ENCODE measurements around the gene CTPS2.

Gene CTPS2

DNA sequence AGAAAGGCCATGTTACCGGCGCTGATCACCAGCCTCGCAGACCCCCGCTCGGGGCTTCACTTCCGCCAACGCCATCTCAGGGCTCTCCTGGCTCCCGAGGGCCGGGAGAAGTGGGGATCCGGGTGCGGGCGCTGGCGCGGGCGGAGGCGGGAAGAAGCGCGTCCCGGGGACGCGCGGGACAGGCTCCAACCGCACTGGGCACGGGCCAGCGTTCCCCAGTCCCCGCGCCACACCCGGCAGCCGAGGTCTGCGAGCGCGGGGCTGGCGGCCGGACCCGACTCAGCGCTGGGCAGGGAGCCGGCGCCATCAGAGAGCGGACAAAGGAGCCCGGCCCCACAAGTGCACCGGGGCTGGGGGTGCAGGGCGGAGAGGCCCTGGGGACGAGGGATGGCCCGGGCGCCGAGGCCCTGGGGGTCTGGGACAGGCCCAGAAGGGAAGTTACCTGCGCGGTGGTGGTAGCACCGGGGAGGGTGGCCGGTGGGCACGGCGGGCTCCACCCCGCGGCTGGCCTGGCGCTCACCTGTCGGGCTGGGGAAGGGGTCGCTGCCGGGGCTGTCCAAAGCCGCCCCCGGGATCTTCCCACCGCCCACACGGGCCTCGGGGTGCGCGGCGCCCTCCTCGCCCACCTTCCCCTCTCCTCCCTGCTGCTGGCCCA is 449 bp downstream of the CTPS2 start:
- peak; percentile 22 for DNase-seq

DNA sequence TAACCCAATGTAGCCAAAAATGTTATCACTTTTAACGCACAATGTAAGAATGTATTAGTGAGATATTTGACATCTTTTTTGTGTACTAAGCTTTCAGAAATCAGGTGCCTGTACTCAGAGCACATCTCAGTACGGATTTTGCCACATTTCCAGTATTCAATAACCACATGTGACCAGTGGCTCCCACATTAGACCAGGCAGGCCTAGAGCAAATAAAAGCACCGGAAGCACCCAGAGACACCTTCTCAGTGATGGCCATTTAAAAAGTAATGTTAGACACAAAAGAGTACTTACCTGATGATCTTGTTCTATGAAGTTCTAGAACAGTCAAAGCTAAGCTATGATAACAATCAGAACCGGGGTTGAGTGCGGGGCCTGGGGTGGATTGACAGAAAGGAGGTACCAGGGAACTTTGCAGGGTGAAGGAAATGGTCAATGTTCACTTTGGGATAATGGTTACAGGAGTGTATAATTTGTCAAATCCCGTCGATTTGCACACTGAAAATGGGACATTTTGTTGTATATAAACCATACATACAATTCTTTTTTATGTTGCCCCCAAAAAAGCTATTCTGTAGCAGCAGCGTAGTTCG is 1.2 kb downstream of the CTPS2 start:
- DNase-seq, result no peak

DNA sequence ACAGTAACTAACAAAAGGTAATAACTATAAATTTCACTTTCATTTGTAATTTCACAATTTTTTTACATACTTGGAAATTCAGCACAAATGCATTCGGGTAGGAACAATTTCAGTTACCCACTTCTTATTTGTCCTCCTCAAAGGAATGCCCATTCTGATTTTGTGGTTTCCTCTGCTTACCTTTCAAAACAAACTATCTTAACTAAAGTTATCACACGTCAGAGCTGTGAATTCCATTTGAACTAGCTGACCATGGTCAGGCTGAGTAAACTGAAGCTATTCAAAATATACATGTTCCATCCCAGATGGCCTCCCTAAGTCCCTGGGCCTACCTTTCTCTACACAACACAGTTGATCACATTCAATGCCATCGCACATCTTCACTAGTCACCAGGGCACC is 4.5 kb downstream of the CTPS2 start:
- DNase-seq, result no peak

DNA sequence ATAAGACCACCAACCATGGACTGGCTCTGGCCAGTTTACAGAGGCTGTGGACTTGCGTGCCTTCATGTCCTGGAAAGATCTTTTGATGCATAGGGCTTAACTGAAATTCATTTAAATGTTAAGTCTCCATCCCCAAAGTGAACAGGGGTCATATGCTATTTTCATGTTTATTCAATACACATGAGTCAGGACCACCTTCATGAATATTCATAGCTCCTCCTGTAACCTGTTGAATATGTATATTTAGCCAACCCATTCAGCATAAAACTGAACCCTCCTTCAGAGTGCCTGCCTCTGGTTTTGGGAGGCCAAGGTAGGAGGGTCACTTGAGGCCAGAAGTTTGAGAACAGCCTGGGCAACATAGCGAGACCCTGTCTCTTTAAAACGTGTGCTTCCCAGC is 7.1 kb downstream of the CTPS2 start:
- DNase-seq, result no peak

DNA sequence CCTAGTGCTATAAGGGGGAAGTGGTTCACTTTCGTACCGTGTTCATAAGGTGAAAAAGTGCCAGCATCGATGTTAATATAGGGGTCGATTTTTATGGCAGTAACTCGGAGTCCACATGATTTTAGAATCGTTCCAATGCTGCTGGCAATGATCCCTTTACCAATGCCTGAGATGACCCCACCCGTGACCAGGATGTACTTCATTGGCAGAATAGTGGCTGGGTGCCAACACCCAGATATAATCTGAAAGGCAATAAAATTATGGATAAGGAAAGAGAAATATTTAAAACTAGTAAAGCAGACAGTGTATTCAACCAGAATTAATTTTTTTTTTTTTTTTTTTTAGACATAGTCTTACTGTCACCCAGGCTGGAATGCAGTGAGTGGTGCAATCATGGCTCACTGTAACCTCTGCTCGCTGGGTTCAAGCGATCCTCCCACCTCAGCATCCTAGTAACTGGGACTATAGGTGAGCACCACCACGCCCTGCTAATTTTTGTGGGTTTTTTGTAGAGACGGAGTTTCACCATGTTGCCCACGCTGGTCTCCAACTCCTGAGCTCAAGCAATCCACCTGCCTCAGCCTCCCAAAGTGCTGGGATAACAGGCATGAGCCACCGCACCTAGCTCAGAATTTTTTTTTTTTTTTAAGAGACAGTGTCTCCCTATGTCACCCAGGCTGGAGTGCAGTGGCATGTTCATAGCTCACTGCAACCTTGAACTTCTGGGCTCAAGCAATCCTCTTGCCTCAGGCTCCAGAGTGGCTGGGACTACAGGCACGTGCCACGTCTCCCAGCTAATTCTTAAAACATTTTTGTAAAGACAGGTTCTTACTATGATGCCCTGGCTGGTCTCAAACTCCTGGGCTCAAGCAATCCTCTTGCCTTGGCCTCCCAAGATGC is 9.5 kb downstream of the CTPS2 start:
- DNase-seq, result no peak

DNA sequence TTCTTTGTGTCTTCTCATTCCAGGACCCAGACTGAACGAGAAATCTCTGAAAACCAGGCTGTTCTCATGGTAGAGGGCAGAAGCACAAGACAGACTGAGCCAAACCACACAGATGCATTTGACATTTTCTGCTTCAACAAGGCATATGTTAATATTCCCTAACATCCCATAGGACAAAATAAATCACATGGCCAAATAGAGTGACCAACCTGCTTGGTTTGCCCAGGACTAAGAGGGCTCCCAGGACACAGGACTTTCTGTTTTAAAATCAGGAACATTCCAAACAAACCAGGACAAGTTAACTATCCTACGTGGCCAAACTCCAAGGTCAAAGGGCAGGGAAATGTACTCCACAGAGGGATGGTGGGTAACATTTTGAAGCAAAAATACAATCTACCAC is 11.7 kb downstream of the CTPS2 start:
- DNase-seq, result no peak

DNA sequence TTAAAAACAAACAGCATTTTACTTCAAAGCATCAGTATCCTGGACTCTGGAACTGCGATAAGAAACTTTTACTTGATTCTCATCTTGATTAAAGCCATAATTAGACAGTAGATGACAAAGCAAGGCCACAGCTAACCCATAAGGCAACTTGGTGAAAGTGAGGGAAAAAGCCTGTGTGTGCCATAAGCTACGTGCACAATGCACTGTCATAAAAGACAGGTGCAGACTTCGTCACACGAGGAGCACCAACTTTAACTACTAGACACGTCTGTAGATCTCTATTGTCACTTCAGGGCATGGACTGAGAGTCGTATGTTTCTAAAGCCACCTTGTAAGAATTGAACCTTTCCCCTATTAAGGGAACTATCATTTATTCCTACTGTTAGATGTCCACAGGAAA is 13.1 kb downstream of the CTPS2 start:
- no peak for DNase-seq

DNA sequence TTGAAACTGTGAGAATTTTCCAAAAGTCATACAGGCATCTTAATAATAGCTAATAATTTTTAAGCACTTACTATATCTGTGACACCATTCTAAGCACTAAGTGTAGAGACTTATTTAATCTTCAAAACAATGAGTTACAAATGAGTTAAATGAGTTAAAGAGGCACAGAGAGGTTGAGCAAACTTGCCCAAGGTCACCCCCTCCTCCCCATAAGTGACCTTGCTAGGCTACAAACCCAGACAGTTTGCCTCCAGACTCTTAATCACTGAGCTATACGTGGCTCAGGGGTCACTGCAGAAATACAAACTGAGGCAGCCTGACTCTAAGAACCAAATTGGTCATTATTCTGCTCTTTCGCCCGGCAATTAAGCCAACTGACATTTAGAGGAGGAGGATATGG is 15.5 kb downstream of the CTPS2 start:
- DNase-seq, result no peak

DNA sequence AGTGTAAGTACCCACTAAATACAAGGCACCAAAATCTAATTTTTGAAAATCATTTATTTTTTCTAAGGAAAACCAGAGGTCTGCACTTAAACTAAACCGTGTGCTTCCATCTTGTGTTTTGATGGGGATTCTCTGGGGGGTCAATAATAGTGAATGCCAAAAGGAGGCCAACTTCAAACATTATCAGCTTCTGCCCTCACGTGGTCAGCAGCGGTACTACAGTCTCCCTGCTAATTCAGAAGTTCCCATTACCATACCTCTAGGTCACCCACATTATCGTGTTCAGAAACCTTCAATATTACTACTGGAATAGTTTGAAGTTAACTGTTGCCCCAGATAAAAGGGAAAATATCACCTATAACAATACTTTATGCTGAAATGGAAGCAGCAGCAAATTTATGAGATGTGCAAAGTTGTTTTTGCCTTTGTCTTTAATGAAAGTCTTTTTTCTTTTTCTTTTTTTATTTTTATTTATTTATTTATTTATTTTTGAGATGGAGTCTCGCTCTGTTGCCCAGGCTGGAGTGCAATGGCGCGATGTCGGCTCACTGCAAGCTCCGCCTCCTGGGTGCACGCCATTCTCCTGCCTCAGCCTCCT is 17.3 kb downstream of the CTPS2 start:
- DNase-seq, result peak; percentile 81

DNA sequence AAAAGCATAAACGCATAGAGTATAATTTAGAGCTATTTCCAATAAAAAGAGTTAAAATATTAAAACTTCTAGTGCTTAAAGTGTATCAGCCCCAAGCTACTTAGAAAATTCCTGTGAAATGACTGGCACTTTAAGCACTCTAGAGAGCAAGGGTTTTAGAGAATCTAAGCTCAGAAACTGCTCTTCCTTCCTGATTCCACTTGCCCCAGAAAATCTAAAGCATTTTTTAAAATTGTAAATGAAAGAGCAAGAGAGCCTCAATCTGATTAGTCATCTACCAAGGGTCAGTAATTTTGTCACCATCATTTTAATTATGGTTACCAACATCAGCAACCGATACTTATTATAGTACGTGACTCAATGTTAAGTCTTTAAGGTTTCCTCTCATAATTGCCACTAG is 25.0 kb downstream of the CTPS2 start:
- no peak for DNase-seq

DNA sequence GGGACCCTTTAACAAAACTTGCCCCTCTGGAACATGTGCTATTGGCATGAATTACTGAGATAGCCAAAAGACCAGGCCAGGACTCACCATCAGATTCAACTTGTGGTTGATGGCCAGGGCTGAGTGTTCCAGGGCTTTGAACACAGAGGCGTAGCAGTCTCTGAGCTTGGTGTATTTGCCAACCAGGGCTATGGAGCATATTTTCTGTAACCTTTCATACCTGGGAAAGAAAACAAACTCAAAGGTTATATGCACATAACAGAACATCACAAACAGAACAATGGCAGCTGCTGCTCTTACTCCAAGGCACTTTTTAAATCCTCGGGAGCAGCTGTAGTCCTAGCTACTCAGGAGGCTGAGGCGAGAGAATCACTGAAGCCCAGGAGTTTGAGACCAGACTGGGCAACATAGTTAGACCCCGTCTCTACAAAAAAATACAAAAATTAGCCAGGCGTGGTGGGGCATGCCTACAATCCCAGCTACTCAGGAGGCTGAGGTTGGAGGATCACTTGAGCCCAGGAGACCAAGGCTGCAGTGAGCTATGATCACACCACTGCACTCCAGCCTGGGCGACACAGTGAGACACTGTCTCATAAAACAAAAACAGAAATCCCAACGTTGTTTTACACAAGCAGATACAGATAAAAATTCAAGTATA is 29.3 kb downstream of the CTPS2 start:
- no peak for DNase-seq

DNA sequence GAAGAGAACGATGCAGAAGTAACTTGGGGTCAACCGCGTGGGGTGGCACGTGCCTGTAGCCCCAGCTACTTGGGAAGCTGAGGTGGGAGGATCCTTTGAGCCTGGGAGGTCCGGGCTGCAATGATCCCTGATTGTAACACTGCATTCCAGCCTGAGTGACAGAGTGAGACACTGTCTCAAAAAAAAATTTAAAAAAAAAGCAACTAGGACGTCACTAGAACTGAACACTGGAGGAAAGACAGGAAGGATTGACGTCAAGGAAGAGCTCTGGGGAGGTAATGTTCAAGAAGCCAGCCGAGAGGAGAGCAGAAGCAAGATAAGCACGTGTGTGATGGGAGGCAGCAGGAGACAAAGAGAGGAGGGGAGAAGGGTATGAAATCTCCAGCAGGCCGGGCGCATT is 33.8 kb downstream of the CTPS2 start:
- no peak for DNase-seq

DNA sequence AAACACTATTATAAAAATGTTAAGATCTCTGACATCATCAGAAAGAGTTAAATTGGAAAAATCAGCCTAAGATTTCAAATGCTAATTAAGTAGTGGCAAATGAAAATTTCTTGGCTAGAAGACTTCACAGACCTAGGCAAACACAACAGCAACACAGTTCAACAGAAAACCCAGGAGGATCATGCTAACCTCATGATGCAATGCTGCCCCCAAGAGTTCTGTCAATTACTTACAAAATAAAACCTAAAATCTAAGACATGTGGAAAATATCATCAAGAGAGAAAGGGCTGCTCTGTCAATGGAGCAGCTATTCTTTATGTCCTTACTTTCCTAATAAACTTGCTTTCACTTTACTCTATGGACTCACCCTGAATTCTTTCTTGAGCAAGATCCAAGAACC is 41.5 kb downstream of the CTPS2 start:
- DNase-seq, result no peak

DNA sequence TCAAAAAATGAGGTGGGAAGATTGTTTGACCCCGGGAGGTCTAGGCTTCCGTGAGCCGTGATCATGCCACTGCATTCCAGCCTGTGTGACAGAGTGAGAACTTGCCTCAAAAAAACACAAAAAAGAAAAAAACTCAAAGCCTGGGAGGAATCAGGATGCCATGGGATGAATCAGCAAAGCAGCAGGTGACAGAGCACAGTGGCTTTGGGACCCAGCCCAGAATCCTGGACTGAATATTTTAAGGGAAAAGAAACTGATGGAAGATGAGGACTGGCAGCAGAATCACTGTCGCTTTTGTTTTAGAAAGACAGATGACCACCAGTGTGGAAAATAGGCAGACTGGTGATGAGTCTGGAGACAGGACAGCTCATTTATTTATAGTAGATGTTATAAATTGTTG is 45.9 kb downstream of the CTPS2 start:
- no peak for DNase-seq

DNA sequence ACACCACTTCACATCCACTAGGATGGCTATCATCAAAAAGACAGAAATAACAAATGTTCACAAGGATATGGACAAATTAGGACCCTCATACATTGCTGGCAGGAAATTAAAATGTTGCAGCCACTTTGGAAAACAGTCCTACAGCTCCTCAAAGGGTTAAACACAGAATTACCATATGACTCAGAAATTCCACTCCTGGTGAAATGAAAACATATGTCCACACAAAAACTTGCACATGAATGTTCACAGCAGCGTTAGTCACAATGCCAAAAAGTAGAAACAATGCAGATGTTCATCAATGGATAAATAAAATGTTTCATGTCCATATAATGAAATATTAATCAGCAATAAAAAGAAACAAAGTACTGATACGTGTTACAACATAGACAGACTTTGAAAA is 47.4 kb downstream of the CTPS2 start:
- no peak for DNase-seq

DNA sequence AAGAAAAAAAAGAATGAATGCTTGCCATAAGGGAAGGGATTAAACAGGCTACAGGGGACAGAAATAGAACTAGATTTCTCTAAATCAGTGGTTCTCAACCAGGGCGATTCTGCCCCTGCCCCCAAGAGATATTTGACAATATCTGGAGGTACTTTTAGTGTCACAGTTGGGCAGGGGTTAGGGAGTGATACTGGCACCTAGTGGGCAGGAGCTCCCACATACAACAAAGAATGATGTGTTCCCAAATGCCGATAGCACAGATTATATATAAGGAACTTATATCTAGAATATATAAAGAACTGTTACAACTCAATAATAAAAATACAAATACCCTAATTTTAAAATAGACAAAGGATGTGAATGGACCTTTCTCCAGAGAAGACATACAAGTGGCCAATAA is 47.8 kb downstream of the CTPS2 start:
- no peak for DNase-seq

DNA sequence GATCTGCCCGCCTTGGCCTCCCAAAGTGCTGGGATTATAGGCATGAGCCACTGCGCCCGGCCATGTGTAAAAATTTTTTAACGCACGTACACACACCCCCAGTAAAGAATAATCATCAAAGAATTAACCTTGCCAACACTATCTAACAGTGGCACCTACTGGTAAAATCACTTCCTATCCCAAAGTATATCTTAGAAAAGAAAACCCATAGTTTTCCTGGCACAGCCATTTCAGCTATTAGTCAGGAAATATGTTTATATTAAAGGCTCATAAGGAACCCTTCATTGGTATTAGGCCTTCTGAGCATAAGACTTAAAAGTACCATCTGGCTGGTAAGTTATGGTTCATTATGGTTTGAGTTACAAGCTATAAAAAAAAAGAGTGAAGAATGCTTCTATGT is 48.4 kb downstream of the CTPS2 start:
- no peak for DNase-seq

DNA sequence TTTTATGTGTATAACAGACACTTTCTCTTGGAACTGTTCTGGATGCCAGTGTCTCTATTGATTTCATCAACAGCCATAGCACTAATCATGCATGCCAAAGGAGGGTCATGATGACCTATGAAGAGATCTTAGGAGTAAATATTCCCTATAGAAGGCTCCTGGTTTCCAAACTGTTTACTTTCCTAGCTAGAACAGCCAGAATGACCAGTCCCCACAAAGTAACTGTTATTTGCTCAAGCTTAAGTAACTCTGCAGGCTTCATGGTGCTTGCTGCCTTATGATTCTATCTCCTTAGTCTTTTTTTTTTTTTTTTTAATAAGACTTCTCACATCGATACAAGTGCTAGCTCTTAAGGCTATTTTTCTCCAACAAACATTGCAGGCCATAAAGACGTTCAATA is 50.1 kb downstream of the CTPS2 start:
- no peak for DNase-seq

DNA sequence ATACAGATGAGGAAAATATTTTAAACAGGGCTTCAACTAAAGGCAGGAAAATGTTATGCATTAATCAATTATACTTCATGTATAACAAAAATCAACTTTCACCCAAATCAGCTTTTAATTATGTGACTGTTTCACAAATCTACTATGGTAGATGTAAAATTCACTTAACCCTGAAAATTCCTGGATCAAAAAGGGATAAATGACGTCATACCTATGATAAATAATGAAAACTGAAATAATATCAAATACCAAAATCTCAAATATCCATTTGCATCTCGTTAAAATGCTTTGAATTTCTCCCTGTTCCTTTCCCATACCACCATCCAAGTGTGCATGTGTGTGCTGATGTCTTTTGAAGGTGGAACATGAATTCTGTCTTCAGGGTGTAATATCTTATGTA is 51.0 kb downstream of the CTPS2 start:
- no peak for DNase-seq

DNA sequence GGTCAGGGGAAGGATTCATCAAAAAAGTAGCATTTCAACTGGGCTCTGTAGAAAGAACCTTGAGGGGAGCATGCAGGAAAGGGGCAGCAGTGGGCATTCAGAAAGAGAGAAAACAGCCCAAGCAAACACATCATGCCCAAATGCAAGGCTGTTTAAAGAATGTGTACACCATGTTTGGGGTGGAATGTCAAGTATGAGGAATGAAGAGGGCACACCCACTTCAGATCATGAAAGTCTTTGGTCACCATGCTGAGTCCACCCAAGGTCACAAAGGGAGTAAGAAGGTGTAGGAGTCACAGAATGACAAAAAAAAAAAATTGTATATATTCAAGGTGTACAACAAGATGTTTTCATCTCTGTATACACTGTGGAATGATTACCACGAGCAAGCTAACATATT is 53.1 kb downstream of the CTPS2 start:
- no peak for DNase-seq

DNA sequence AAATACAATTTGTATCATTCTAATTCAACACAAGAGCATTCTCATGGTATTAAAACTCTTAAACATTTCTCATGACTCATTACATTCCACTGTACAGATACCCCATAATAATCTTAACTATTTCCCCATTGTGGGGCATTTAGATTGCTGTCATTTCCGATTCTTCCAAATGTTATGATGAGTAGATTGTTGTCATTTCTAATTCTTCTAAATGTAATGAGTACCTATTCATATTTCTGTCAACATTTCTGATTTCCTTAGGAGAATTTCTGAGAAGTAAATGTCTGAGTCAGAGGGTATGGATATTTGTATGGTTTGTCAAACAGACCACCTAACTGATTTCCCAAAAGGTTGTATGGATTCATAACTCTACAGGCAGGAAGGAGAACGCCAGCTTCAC is 54.2 kb downstream of the CTPS2 start:
- no peak for DNase-seq

DNA sequence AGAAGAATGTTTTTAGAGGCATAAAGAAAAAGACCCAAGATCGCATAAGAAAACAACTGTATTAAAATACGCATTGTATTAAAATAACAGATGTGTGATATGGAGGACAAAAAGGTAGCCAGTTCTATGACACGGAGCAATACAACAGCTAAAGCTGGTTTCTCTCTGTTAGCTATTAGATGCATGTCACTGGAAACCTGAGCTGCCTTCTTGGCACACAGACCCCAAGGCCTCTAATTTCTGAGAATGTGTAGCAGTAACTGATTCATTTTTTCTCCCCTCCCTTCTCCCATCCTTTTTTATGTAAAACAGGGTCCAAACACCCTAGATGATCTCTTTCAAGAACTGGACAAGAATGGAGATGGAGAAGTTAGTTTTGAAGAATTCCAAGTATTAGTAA is 58.4 kb downstream of the CTPS2 start:
- no peak for DNase-seq

DNA sequence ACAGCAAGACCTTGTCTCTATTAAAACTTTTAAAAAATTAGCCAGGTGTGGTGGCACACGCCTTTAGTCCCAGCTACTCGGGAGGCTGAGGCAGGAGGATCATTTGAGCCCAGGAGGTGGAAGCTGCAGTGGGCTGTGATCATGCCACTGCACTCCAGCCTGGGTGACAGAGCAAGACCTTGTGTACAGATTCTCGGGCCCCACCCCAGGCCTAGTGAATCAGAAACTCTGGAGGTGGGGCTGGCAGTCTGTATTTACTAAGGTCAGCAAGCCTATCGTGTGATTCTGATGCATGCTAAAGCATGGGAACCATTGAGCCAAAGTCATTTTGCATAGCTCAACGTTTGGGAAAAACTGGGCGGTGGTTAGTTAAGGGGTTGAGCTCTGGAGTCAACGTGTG is 59.0 kb downstream of the CTPS2 start:
- DNase-seq, result no peak
